ENCODE data around the gene ADAMTS7. TPM values are rescaled to one million over a fixed set of nuclear protein-coding genes. Genes with fewer than 3 reads are reported as not detected.
"Not testable (repeated sequence)": the region's sequence is repeated elsewhere in the genome, so short reads cannot be mapped to it uniquely, and the experiment has no call there.

Gene ADAMTS7
- total and polyA plus RNA-seq, 2 of the 8 experiments (the other 6 are each of a cell fraction or from before 2014, with no cell fraction given), result 27.9 to 45.2 TPM

GRCh38 chr15:78777953-78778345 is 33.3 kb downstream of the ADAMTS7 start:
- H2AFZ ChIP-seq (ENCODE audit: low read length); H3K14ac ChIP-seq (ENCODE audit: insufficient read length); H3K4me2 ChIP-seq (ENCODE audit: insufficient read depth in 1 of 2, low read depth in 2 of 2, low read length in 2 of 2); H2AK5ac ChIP-seq (ENCODE audit: low read depth, low read length); H2BK5ac ChIP-seq (ENCODE audit: low read depth, low read length); H3K79me1 ChIP-seq (ENCODE audit: low read depth, low read length); H3K9me3 ChIP-seq (ENCODE audit: insufficient read depth in 2 of 2, low read depth in 1 of 2, low read length in 1 of 2); CTCF ChIA-PET (ENCODE audit: partially characterized antibody); H4K5ac ChIP-seq (ENCODE audit: insufficient read length, low read depth, low read length); H4K8ac ChIP-seq (ENCODE audit: extremely low read depth, insufficient read depth, low read length); H3K36me3 ChIP-seq (ENCODE audit: control insufficient read depth in 2 of 4, insufficient read depth in 4 of 4, low read length in 3 of 4); H4K91ac ChIP-seq (replicated peaks; ENCODE audit: insufficient read length, low read length); H3K23me2 ChIP-seq (ENCODE audit: low read depth, low read length); H4K20me1 ChIP-seq (replicated peaks in 1 of 2; ENCODE audit: control insufficient read depth in 1 of 2, insufficient read depth in 2 of 2, low read length in 2 of 2); H3K9ac ChIP-seq (replicated peaks in 1 of 4; ENCODE audit: extremely low read depth in 1 of 4, low read depth in 3 of 4, low read length in 3 of 4); H3K18ac ChIP-seq (ENCODE audit: extremely low read depth, low read length); H3K27me3 ChIP-seq (replicated peaks in 1 of 4; ENCODE audit: control insufficient read depth in 3 of 4, extremely low read depth in 1 of 4, insufficient read depth in 3 of 4, low read length in 3 of 4); H3K4ac ChIP-seq (replicated peaks; ENCODE audit: insufficient read length, low read depth, low read length); H2BK12ac ChIP-seq (ENCODE audit: low read depth, low read length); H3K56ac ChIP-seq (replicated peaks; ENCODE audit: insufficient read length, low read depth, low read length); H3K23ac ChIP-seq (ENCODE audit: insufficient read length); H3K4me1 ChIP-seq (replicated peaks in 1 of 4; ENCODE audit: control insufficient read depth in 3 of 4, insufficient read depth in 4 of 4, low read length in 3 of 4); FAIRE-seq; H2BK15ac ChIP-seq (ENCODE audit: low read length); H3K4me3 ChIP-seq (ENCODE audit: extremely low read depth in 1 of 4, insufficient read depth in 2 of 4, low read depth in 3 of 4, low read length in 4 of 4); H3K27ac ChIP-seq (ENCODE audit: low read depth, low read length); H2BK120ac ChIP-seq (replicated peaks; ENCODE audit: low read depth, low read length); POLR2A ChIA-PET (ENCODE audit: partially characterized antibody); H2BK20ac ChIP-seq (ENCODE audit: low read length); DNase-seq (ENCODE audit: low read depth in 1 of 2, low spot score in 2 of 2); H3K79me2 ChIP-seq (ENCODE audit: control insufficient read depth in 1 of 2, insufficient read depth in 2 of 2, low read length in 2 of 2): not testable (repeated sequence)
- WGBS, 2 experiments (ENCODE audit: extremely low coverage in 1 of 2, insufficient coverage in 1 of 2, insufficient read length in 1 of 2, insufficient replicate concordance in 2 of 2, low coverage in 1 of 2, low lambda C conversion rate in 2 of 2, missing lambda C conversion rate in 1 of 2), result 89% methylated on average over 10 of the region's 12 CpGs; no CpG with 5 or more reads in 1 of the 2 experiments

GRCh38 chr15:78777290-78777952 is 33.8 kb downstream of the ADAMTS7 start:
- H3K4ac ChIP-seq (replicated peaks; ENCODE audit: insufficient read length, low read depth, low read length); H4K8ac ChIP-seq (ENCODE audit: extremely low read depth, insufficient read depth, low read length); H3K27ac ChIP-seq (ENCODE audit: low read depth, low read length); H2BK12ac ChIP-seq (ENCODE audit: low read depth, low read length); H3K4me1 ChIP-seq (replicated peaks in 1 of 4; ENCODE audit: control insufficient read depth in 3 of 4, insufficient read depth in 4 of 4, low read length in 3 of 4); FAIRE-seq; H2BK15ac ChIP-seq (ENCODE audit: low read length); H3K14ac ChIP-seq (ENCODE audit: insufficient read length); H2BK120ac ChIP-seq (replicated peaks; ENCODE audit: low read depth, low read length); H2BK20ac ChIP-seq (ENCODE audit: low read length); H4K91ac ChIP-seq (replicated peaks; ENCODE audit: insufficient read length, low read length); H3K4me2 ChIP-seq (ENCODE audit: insufficient read depth in 1 of 2, low read depth in 2 of 2, low read length in 2 of 2); H2AK5ac ChIP-seq (ENCODE audit: low read depth, low read length); CTCF ChIA-PET (ENCODE audit: partially characterized antibody); H3K23me2 ChIP-seq (ENCODE audit: low read depth, low read length); H3K18ac ChIP-seq (ENCODE audit: extremely low read depth, low read length); H3K36me3 ChIP-seq (ENCODE audit: control insufficient read depth in 2 of 4, insufficient read depth in 4 of 4, low read length in 3 of 4); H3K79me2 ChIP-seq (ENCODE audit: control insufficient read depth in 1 of 2, insufficient read depth in 2 of 2, low read length in 2 of 2); H3K79me1 ChIP-seq (ENCODE audit: low read depth, low read length); H2BK5ac ChIP-seq (ENCODE audit: low read depth, low read length); H3K4me3 ChIP-seq (ENCODE audit: extremely low read depth in 1 of 4, insufficient read depth in 2 of 4, low read depth in 3 of 4, low read length in 4 of 4); DNase-seq (ENCODE audit: low read depth in 1 of 2, low spot score in 2 of 2); H4K5ac ChIP-seq (ENCODE audit: insufficient read length, low read depth, low read length); H4K20me1 ChIP-seq (replicated peaks in 1 of 2; ENCODE audit: control insufficient read depth in 1 of 2, insufficient read depth in 2 of 2, low read length in 2 of 2); POLR2A ChIA-PET (ENCODE audit: partially characterized antibody); H3K27me3 ChIP-seq (replicated peaks in 1 of 4; ENCODE audit: control insufficient read depth in 3 of 4, extremely low read depth in 1 of 4, insufficient read depth in 3 of 4, low read length in 3 of 4); H3K9ac ChIP-seq (replicated peaks in 1 of 4; ENCODE audit: extremely low read depth in 1 of 4, low read depth in 3 of 4, low read length in 3 of 4); H3K9me3 ChIP-seq (ENCODE audit: insufficient read depth in 2 of 2, low read depth in 1 of 2, low read length in 1 of 2); H3K56ac ChIP-seq (replicated peaks; ENCODE audit: insufficient read length, low read depth, low read length); H2AFZ ChIP-seq (ENCODE audit: low read length); H3K23ac ChIP-seq (ENCODE audit: insufficient read length): not testable (repeated sequence)
- WGBS, 2 experiments (ENCODE audit: extremely low coverage in 1 of 2, insufficient coverage in 1 of 2, insufficient read length in 1 of 2, insufficient replicate concordance in 2 of 2, low coverage in 1 of 2, low lambda C conversion rate in 2 of 2, missing lambda C conversion rate in 1 of 2), result 90% methylated on average over 13 of the region's 26 CpGs; no CpG with 5 or more reads in 1 of the 2 experiments

Data from H1 (cell line).